Measurements from ENCODE around the gene TYSND1.
"Not testable (repeated sequence)": the region's sequence is repeated elsewhere in the genome, so short reads cannot be mapped to it uniquely, and the experiment has no call there.

Gene TYSND1

GRCh38 chr10:70179209-70179608, 32.7 kb upstream of the TYSND1 start:
- H3K27me3 ChIP-seq (ENCODE audit: control insufficient read depth, insufficient read depth, low read length): peaks cover 11% of the 10 kb centered on the region
- not testable (repeated sequence) for H3K4me1 ChIP-seq (ENCODE audit: control insufficient read depth, insufficient read depth, low read length); H3K9me3 ChIP-seq (replicated peaks; ENCODE audit: low read length); H3K9ac ChIP-seq (ENCODE audit: low read depth, low read length); H3K4me3 ChIP-seq (ENCODE audit: low read length); H3K36me3 ChIP-seq (ENCODE audit: insufficient read depth, low read length); H3K4me2 ChIP-seq (ENCODE audit: low read length)

- H3K4me3 ChIP-seq (ENCODE audit: low read length): no peak overlapping the region
- H3K27me3 ChIP-seq (ENCODE audit: control insufficient read depth, insufficient read depth, low read length): peaks cover 6% of the 10 kb centered on the region
- H3K36me3 ChIP-seq (ENCODE audit: insufficient read depth, low read length): no peaks in the 10 kb centered on the region
- no peak overlapping the region for H3K9ac ChIP-seq (ENCODE audit: low read depth, low read length)
- H3K4me2 ChIP-seq (ENCODE audit: low read length): no peak overlapping the region
- peaks cover 6% of the 10 kb centered on the region for H3K4me1 ChIP-seq (ENCODE audit: control insufficient read depth, insufficient read depth, low read length)
- peaks cover 6% of the 10 kb centered on the region for H3K9me3 ChIP-seq (replicated peaks; ENCODE audit: low read length)
Measured at GRCh38 chr10:70178139-70178725, 31.7 kb upstream of the TYSND1 start.

GRCh38 chr10:70176441-70176840, 29.9 kb upstream of the TYSND1 start:
- Histone ChIP-seq H3K4me1 (ENCODE audit: control insufficient read depth, insufficient read depth, low read length) (peaks cover 6% of the 10 kb centered on the region), H3K9ac (ENCODE audit: low read depth, low read length) (no peak overlapping the region), H3K9me3 (replicated peaks; ENCODE audit: low read length) (peaks cover 6% of the 10 kb centered on the region), H3K4me3 (ENCODE audit: low read length) (no peak overlapping the region), H3K4me2 (ENCODE audit: low read length) (no peak overlapping the region), H3K36me3 (ENCODE audit: insufficient read depth, low read length) (no peaks in the 10 kb centered on the region), H3K27me3 (ENCODE audit: control insufficient read depth, insufficient read depth, low read length) (no peaks in the 10 kb centered on the region)

- no peak overlapping the region for H3K9ac ChIP-seq (ENCODE audit: low read depth, low read length)
- no peaks in the 10 kb centered on the region for H3K27me3 ChIP-seq (ENCODE audit: control insufficient read depth, insufficient read depth, low read length)
- peaks cover 6% of the 10 kb centered on the region for H3K9me3 ChIP-seq (replicated peaks; ENCODE audit: low read length)
- H3K4me3 ChIP-seq (ENCODE audit: low read length): no peak overlapping the region
- H3K36me3 ChIP-seq (ENCODE audit: insufficient read depth, low read length): no peaks in the 10 kb centered on the region
- no peak overlapping the region for H3K4me2 ChIP-seq (ENCODE audit: low read length)
- peaks cover 11% of the 10 kb centered on the region for H3K4me1 ChIP-seq (ENCODE audit: control insufficient read depth, insufficient read depth, low read length)
Measured at GRCh38 chr10:70175516-70175915, 29.0 kb upstream of the TYSND1 start.

GRCh38 chr10:70174058-70174741, 27.7 kb upstream of the TYSND1 start:
- H3K4me2 ChIP-seq (ENCODE audit: low read length): no peak overlapping the region
- H3K36me3 ChIP-seq (ENCODE audit: insufficient read depth, low read length): no peaks in the 10 kb centered on the region
- H3K27me3 ChIP-seq (ENCODE audit: control insufficient read depth, insufficient read depth, low read length): no peaks in the 10 kb centered on the region
- H3K9me3 ChIP-seq (replicated peaks; ENCODE audit: low read length): no peaks in the 10 kb centered on the region
- peaks cover 11% of the 10 kb centered on the region for H3K4me1 ChIP-seq (ENCODE audit: control insufficient read depth, insufficient read depth, low read length)
- no peak overlapping the region for H3K9ac ChIP-seq (ENCODE audit: low read depth, low read length)
- H3K4me3 ChIP-seq (ENCODE audit: low read length): no peak overlapping the region

GRCh38 chr10:70169649-70170364, 23.3 kb upstream of the TYSND1 start:
- peak overlapping the region; percentile 93 for H3K4me3 ChIP-seq (ENCODE audit: low read length)
- H3K9ac ChIP-seq (ENCODE audit: low read depth, low read length): peak overlapping the region; percentile 99
- H3K4me2 ChIP-seq (ENCODE audit: low read length): peak overlapping the region; percentile 88
- H3K27me3 ChIP-seq (ENCODE audit: control insufficient read depth, insufficient read depth, low read length): no peaks in the 10 kb centered on the region
- H3K9me3 ChIP-seq (replicated peaks; ENCODE audit: low read length): no peaks in the 10 kb centered on the region
- H3K4me1 ChIP-seq (ENCODE audit: control insufficient read depth, insufficient read depth, low read length): peaks cover 33% of the 10 kb centered on the region
- H3K36me3 ChIP-seq (ENCODE audit: insufficient read depth, low read length): peaks cover 27% of the 10 kb centered on the region

- Histone ChIP-seq H3K36me3 (ENCODE audit: insufficient read depth, low read length) (peaks cover 35% of the 10 kb centered on the region), H3K27me3 (ENCODE audit: control insufficient read depth, insufficient read depth, low read length) (no peaks in the 10 kb centered on the region), H3K4me2 (ENCODE audit: low read length) (peak overlapping the region; percentile 88), H3K4me3 (ENCODE audit: low read length) (peak overlapping the region; percentile 93), H3K9ac (ENCODE audit: low read depth, low read length) (peak overlapping the region; percentile 99), H3K4me1 (ENCODE audit: control insufficient read depth, insufficient read depth, low read length) (peaks cover 30% of the 10 kb centered on the region), H3K9me3 (replicated peaks; ENCODE audit: low read length) (no peaks in the 10 kb centered on the region)
Measured at GRCh38 chr10:70169011-70169410, 22.5 kb upstream of the TYSND1 start.

- peak overlapping the region; percentile 48 for H3K4me3 ChIP-seq (ENCODE audit: low read length)
- peak overlapping the region; percentile 39 for H3K9ac ChIP-seq (ENCODE audit: low read depth, low read length)
- H3K36me3 ChIP-seq (ENCODE audit: insufficient read depth, low read length): peaks cover 48% of the 10 kb centered on the region
- H3K4me2 ChIP-seq (ENCODE audit: low read length): peak overlapping the region; percentile 88
- H3K9me3 ChIP-seq (replicated peaks; ENCODE audit: low read length): no peaks in the 10 kb centered on the region
- H3K4me1 ChIP-seq (ENCODE audit: control insufficient read depth, insufficient read depth, low read length): peaks cover 32% of the 10 kb centered on the region
- no peaks in the 10 kb centered on the region for H3K27me3 ChIP-seq (ENCODE audit: control insufficient read depth, insufficient read depth, low read length)
Measured at GRCh38 chr10:70167246-70167645, 20.7 kb upstream of the TYSND1 start.

- no peak overlapping the region for H3K9ac ChIP-seq (ENCODE audit: low read depth, low read length)
- no peaks in the 10 kb centered on the region for H3K9me3 ChIP-seq (replicated peaks; ENCODE audit: low read length)
- H3K4me1 ChIP-seq (ENCODE audit: control insufficient read depth, insufficient read depth, low read length): peaks cover 32% of the 10 kb centered on the region
- no peak overlapping the region for H3K4me3 ChIP-seq (ENCODE audit: low read length)
- no peak overlapping the region for H3K4me2 ChIP-seq (ENCODE audit: low read length)
- no peaks in the 10 kb centered on the region for H3K27me3 ChIP-seq (ENCODE audit: control insufficient read depth, insufficient read depth, low read length)
- peaks cover 56% of the 10 kb centered on the region for H3K36me3 ChIP-seq (ENCODE audit: insufficient read depth, low read length)
Measured at GRCh38 chr10:70166394-70166793, 19.9 kb upstream of the TYSND1 start.

- Histone ChIP-seq H3K4me2 (ENCODE audit: low read length) (no peak overlapping the region), H3K4me1 (ENCODE audit: control insufficient read depth, insufficient read depth, low read length) (peaks cover 27% of the 10 kb centered on the region), H3K4me3 (ENCODE audit: low read length) (no peak overlapping the region), H3K9ac (ENCODE audit: low read depth, low read length) (no peak overlapping the region), H3K9me3 (replicated peaks; ENCODE audit: low read length) (no peaks in the 10 kb centered on the region), H3K27me3 (ENCODE audit: control insufficient read depth, insufficient read depth, low read length) (no peaks in the 10 kb centered on the region), H3K36me3 (ENCODE audit: insufficient read depth, low read length) (peaks cover 74% of the 10 kb centered on the region)
Measured at GRCh38 chr10:70164163-70164562, 17.7 kb upstream of the TYSND1 start.

- H3K4me2 ChIP-seq (ENCODE audit: low read length): no peak overlapping the region
- no peak overlapping the region for H3K4me3 ChIP-seq (ENCODE audit: low read length)
- H3K9ac ChIP-seq (ENCODE audit: low read depth, low read length): no peak overlapping the region
- peaks cover 21% of the 10 kb centered on the region for H3K4me1 ChIP-seq (ENCODE audit: control insufficient read depth, insufficient read depth, low read length)
- H3K9me3 ChIP-seq (replicated peaks; ENCODE audit: low read length): no peaks in the 10 kb centered on the region
- peaks cover 79% of the 10 kb centered on the region for H3K36me3 ChIP-seq (ENCODE audit: insufficient read depth, low read length)
- no peaks in the 10 kb centered on the region for H3K27me3 ChIP-seq (ENCODE audit: control insufficient read depth, insufficient read depth, low read length)
Measured at GRCh38 chr10:70163448-70163847, 16.9 kb upstream of the TYSND1 start.

All from skeletal muscle satellite cell (primary cell).